GM10266 (cell line): ENCODE measurements around the gene CCDC107.

Experiments
- DNase-seq: peaks from one replicate; pipeline ENCODE4 v3.0.0; 2012; ENCODE audit errors: extremely low spot score
- TF ChIP-seq, protein P1 (sequence below): IDR thresholded peaks from 2 replicates; pipeline ENCODE4 v1.5.1; 2012; ENCODE audit warnings: mild to moderate bottlenecking, low read depth; ENCODE audit not compliant: control insufficient read depth, insufficient read depth; ENCODE audit errors: missing control alignments

The CCDC107 gene

DNA sequence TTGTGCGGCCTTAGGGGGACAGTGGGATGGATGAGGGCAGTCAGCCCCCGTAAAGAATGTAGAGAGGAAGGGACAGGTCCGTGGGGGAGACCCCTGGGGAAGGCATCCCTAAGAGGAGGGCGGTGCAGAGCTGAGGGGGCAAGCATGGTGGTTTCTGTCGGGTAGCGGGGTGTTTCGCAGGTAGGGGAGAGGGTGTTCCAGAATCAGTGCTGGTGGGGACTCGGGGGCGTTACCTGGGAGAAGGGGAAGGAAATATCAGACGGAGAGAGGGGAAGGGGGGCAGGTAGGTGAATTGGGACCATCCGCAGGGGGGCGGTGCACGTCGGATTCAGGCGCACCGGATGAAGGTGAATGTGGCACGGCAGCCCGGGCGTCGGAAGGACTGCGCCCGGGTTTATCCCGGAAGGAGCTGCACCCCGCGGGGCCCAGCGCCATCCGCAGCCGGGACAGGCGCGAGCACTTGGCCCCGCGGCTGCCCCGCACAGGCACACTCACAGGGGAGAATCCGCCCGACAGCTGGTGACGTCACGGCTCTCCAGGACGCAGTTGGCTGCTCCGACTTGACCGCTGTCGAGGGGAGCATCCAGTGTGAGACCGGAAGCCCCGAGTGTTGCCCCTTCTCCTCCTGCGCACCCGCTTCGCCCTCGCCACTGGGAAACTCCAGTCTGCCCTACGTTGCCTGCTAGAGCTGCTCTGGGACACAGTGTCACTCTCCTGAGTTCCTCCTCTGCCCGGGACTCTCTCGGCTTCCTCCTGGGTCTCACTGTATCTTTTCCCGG, 41.2 kb upstream of the CCDC107 start:
- peak; percentile 76 for DNase-seq
- TF ChIP-seq, protein P1, sequence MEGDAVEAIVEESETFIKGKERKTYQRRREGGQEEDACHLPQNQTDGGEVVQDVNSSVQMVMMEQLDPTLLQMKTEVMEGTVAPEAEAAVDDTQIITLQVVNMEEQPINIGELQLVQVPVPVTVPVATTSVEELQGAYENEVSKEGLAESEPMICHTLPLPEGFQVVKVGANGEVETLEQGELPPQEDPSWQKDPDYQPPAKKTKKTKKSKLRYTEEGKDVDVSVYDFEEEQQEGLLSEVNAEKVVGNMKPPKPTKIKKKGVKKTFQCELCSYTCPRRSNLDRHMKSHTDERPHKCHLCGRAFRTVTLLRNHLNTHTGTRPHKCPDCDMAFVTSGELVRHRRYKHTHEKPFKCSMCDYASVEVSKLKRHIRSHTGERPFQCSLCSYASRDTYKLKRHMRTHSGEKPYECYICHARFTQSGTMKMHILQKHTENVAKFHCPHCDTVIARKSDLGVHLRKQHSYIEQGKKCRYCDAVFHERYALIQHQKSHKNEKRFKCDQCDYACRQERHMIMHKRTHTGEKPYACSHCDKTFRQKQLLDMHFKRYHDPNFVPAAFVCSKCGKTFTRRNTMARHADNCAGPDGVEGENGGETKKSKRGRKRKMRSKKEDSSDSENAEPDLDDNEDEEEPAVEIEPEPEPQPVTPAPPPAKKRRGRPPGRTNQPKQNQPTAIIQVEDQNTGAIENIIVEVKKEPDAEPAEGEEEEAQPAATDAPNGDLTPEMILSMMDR = peak; percentile 38

DNA sequence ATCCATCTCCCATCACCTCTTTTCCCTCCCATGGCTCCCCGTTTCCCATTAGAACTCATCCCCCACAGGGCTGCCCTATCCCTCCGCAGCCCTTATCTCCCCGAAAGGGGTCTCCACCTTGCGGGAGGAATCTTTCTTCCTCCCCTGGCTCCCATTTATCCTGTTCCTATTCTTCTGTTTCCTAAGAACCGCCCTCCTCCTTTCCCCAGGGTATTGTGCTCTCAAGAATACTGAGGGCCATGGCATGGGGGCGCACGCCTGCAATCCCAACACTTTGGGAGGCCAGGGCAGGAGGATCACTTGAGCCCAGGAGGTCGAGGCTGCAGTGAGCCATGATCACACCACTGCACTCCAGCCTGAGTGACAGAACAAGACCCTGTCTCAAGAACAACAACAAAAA, 40.5 kb upstream of the CCDC107 start:
- TF ChIP-seq, protein P1 = no peak
- no peak for DNase-seq

DNA sequence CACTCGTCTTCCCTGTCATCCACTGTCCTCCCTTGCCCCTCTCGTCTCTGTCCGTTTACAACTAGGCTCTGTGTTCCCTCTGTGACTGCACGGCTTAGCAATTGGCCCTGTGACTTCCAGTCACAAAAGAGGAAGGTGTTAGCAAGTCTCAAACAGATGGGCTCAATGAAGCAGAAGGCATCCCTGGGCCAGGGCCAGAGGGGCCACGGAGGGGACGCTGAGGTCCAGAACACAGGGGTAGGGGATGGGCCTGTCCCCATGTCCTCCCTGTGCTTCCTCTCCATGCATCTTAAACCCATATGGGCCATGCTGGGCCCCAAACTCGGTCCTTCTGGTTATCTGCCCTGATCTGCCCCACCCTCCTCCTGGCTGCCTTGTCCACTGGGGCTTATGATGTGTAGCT, 39.8 kb upstream of the CCDC107 start, which contains the start of gene CD72:
Gene CD72 (minus strand): TSS at position 89 of the 403 bp plus-strand sequence. CDS start 110 bp downstream, outside the sequence.
- TF ChIP-seq, protein P1 = no peak
- peak; percentile 40 for DNase-seq

DNA sequence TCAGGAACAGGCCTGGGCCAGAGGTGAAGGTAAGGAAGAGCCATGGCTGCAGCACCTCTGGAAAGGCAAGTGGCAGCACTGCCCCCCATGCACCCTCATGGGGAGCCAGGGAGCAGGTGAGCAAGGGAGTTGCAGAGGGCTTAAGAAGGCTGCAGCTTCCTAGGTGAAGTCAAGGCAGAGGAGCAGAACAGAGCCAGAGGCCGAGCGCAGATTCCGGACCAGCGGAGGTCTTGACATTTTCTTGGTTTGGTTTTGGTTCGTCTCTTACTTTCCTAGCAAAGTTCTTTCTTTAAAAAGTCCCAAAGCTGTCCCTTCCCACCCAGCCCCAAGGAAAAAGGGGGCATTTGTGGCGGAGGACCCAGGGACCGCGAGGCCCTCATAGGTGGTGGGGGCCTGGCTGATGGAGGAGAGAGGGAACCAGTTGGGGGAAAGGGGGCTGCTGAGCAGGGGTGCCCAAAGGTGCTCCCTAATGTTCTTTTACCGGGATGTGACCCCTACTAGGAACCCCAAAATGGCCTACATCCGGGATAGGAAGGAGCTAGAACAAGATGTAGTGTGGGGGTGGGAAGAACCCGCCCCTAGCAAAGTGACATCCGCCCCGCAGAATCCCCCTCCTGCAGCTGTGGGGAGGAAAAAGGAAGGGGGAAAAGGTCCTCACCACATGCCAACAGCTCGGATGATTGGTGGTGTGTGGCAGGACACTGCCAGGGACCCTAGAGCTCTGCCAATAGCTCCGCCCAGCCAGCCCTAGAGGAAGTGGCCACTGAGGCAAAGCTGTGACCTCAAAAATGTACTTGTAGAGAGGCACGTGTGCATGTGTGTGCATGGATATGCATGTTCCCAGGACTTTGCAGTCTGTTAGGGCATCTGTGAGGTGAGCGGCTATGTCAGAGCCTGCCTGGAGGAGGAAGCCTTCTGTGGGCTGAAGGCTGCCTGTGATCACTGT, 39.0 kb upstream of the CCDC107 start:
- TF ChIP-seq, protein P1 = no peak
- DNase-seq = peak; percentile 67

DNA sequence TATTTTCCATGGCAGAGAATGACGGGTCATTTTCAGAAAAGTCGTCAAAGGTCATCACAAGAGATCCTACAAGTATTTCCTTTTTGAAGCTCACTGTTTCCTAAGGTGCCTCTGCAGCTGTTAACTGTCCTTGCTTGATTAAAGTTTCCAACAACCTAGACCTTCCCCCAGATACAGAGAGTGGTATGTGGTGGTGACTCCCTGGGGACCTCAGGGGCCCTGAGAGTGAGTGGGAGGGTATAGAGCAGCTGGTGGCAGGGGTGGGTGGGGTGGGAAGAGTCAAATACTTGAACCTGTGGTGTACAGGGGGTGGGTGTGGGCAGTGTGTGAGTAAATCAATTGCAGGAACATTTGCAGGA, 38.3 kb upstream of the CCDC107 start:
- TF ChIP-seq, protein P1 = no peak
- peak; percentile 55 for DNase-seq

DNA sequence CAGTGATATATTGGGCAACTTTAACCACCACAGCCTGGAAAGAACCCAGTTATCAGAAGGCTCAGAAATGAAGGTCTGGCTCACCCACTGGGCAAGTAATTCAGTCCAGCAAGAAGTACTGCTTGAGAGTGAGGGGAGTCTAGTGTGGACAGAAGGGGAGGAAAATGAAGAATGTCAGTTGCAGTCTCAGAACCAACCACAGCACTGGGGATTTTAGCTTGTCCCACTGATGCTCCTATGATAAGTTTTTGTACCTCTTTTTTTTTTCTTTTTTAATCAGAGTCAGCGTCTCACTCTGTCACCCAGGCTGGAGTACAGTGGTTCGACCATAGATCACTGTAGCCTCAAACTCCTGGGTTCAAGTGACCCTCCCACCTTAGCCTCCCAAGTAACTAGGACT, 30.5 kb upstream of the CCDC107 start:
- DNase-seq = no peak
- TF ChIP-seq, protein P1 = no peak
